Liver (tissue), 3 donors: Measurements from ENCODE around the gene PILRB.

Experiments used
- EGR1 ChIP-seq, 2 donors: IDR thresholded peaks; 2 replicates each; pipeline ENCODE4 v1.6.1; 2016 to 2018; ENCODE audit warnings: antibody characterized with exemption in 2 of 2, low read depth in 2 of 2
- FOXA1 ChIP-seq: IDR thresholded peaks from 2 replicates; pipeline ENCODE4 v1.6.1; 2016; ENCODE audit warnings: antibody characterized with exemption
- GABPA ChIP-seq, 2 donors: IDR thresholded peaks in 1 of 2; conservative IDR thresholded peaks in 1 of 2; 2 replicates each; pipeline ENCODE4 v1.6.1; 2016; ENCODE audit warnings: antibody characterized with exemption in 2 of 2, mild to moderate bottlenecking in 1 of 2, moderate library complexity in 1 of 2
- HNF4G ChIP-seq: IDR thresholded peaks from 2 replicates; pipeline ENCODE4 v1.6.1; 2016; ENCODE audit warnings: antibody characterized with exemption
- RXRA ChIP-seq, 2 donors: IDR thresholded peaks; 2 replicates each; pipeline ENCODE4 v1.6.1; 2017 to 2018; ENCODE audit warnings: antibody characterized with exemption in 2 of 2, mild to moderate bottlenecking in 1 of 2
- TAF1 ChIP-seq: conservative IDR thresholded peaks from 2 replicates; pipeline ENCODE4 v1.6.1; 2016; ENCODE audit warnings: antibody characterized with exemption, mild to moderate bottlenecking
- YY1 ChIP-seq: IDR thresholded peaks from 2 replicates; pipeline ENCODE4 v1.6.1; 2016; ENCODE audit warnings: antibody characterized with exemption, mild to moderate bottlenecking
- TF ChIP-seq, protein P1 (sequence below): fragments of 150-350 bp; IDR thresholded peaks from 2 replicates; pipeline ENCODE4 v1.5.1; 2017; ENCODE audit warnings: improper control_type of control experiment, low read depth, low read length; ENCODE audit not compliant: missing input control
- TF ChIP-seq, protein P2 (sequence below): IDR thresholded peaks from 2 replicates; pipeline ENCODE4 v1.6.1; 2016; ENCODE audit warnings: antibody characterized with exemption
- TF ChIP-seq, protein P3 (sequence below): IDR thresholded peaks from 2 replicates; pipeline ENCODE4 v1.6.1; 2016; ENCODE audit warnings: antibody characterized with exemption
- TF ChIP-seq, protein P4 (sequence below): IDR thresholded peaks from 2 replicates; pipeline ENCODE4 v1.6.1; 2016; ENCODE audit warnings: antibody characterized with exemption, mild to moderate bottlenecking
- donor health status: healthy.
- donor health status: healthy.

DNA sequence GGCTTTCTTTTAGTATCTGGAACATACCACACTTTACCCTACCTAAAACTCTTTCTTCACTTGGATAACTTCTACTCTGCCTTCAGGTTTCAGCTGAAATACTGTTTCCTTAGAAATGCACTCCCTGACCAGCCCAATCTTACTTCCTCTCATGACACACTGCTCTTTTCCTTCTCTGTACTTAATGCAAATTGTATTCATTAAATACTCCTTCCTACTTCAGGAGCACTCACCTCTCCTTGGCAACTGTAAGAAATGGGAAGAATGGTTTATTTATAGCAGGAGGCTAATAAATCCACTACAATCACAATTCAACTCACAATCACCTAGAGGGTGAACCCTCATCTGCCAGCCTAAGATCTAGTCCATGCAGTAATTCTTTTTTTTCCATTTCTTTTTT lies 55.4 kb downstream of the PILRB start:
- TF ChIP-seq, protein P1, sequence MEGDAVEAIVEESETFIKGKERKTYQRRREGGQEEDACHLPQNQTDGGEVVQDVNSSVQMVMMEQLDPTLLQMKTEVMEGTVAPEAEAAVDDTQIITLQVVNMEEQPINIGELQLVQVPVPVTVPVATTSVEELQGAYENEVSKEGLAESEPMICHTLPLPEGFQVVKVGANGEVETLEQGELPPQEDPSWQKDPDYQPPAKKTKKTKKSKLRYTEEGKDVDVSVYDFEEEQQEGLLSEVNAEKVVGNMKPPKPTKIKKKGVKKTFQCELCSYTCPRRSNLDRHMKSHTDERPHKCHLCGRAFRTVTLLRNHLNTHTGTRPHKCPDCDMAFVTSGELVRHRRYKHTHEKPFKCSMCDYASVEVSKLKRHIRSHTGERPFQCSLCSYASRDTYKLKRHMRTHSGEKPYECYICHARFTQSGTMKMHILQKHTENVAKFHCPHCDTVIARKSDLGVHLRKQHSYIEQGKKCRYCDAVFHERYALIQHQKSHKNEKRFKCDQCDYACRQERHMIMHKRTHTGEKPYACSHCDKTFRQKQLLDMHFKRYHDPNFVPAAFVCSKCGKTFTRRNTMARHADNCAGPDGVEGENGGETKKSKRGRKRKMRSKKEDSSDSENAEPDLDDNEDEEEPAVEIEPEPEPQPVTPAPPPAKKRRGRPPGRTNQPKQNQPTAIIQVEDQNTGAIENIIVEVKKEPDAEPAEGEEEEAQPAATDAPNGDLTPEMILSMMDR = no peak
- TF ChIP-seq HNF4G = no peak
- TF ChIP-seq EGR1 (IDR thresholded peaks at IDR 0.05; ENCODE audit: low read depth in 2 of 2) = no peak
- TF ChIP-seq RXRA (IDR thresholded peaks at IDR 0.05) = no peak
- TF ChIP-seq GABPA (IDR thresholded peaks at IDR 0.05 in 1 of 2, conservative IDR thresholded peaks at IDR 0.05 in 1 of 2) = no peak
- TF ChIP-seq TAF1 = no peak
- no peak for TF ChIP-seq YY1
- TF ChIP-seq, protein P2, sequence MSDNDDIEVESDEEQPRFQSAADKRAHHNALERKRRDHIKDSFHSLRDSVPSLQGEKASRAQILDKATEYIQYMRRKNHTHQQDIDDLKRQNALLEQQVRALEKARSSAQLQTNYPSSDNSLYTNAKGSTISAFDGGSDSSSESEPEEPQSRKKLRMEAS = no peak
- TF ChIP-seq, protein P3, sequence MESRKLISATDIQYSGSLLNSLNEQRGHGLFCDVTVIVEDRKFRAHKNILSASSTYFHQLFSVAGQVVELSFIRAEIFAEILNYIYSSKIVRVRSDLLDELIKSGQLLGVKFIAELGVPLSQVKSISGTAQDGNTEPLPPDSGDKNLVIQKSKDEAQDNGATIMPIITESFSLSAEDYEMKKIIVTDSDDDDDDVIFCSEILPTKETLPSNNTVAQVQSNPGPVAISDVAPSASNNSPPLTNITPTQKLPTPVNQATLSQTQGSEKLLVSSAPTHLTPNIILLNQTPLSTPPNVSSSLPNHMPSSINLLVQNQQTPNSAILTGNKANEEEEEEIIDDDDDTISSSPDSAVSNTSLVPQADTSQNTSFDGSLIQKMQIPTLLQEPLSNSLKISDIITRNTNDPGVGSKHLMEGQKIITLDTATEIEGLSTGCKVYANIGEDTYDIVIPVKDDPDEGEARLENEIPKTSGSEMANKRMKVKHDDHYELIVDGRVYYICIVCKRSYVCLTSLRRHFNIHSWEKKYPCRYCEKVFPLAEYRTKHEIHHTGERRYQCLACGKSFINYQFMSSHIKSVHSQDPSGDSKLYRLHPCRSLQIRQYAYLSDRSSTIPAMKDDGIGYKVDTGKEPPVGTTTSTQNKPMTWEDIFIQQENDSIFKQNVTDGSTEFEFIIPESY = no peak
- TF ChIP-seq FOXA1 = no peak
- TF ChIP-seq, protein P4, sequence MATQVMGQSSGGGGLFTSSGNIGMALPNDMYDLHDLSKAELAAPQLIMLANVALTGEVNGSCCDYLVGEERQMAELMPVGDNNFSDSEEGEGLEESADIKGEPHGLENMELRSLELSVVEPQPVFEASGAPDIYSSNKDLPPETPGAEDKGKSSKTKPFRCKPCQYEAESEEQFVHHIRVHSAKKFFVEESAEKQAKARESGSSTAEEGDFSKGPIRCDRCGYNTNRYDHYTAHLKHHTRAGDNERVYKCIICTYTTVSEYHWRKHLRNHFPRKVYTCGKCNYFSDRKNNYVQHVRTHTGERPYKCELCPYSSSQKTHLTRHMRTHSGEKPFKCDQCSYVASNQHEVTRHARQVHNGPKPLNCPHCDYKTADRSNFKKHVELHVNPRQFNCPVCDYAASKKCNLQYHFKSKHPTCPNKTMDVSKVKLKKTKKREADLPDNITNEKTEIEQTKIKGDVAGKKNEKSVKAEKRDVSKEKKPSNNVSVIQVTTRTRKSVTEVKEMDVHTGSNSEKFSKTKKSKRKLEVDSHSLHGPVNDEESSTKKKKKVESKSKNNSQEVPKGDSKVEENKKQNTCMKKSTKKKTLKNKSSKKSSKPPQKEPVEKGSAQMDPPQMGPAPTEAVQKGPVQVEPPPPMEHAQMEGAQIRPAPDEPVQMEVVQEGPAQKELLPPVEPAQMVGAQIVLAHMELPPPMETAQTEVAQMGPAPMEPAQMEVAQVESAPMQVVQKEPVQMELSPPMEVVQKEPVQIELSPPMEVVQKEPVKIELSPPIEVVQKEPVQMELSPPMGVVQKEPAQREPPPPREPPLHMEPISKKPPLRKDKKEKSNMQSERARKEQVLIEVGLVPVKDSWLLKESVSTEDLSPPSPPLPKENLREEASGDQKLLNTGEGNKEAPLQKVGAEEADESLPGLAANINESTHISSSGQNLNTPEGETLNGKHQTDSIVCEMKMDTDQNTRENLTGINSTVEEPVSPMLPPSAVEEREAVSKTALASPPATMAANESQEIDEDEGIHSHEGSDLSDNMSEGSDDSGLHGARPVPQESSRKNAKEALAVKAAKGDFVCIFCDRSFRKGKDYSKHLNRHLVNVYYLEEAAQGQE = no peak
